ENCODE results near the gene SDF2L1. TPM values are rescaled to one million over a fixed set of nuclear protein-coding genes. Genes with fewer than 3 reads are reported as not detected.

The SDF2L1 gene
- polyA plus RNA-seq, 3 donors: 31.7 to 46.2 (median 44.7) TPM

DNA sequence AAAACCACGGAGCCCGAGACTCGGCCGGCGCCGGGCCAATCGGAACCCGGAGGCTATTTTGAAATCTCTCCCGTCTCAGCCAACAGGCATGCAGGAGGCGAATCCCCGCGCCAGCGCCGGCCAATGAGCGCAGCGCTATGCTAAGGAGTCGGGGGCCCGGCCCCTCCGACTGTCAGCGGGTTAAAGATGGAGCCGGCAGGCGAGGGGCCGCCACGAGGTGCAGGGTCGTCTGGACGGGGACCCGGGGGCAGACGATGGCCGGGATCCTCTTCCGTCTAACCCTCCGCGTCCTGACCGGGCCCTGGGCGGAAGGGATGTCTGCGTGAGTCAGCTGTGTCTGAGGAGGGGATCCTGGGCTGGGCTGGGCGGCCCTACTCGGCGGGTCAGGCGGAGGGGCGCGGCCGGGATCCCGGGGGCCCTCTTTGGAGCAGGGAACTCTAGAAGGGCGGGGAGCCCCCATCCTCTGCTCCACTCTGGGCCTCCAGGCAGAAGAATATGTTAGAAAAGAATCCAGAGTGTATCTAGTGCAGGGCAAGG, 10.0 kb downstream of the SDF2L1 start:
- H3K9ac ChIP-seq (ENCODE audit: insufficient read depth, low read length, poor library complexity, severe bottlenecking): peak overlapping the region; percentile 72
- peak overlapping the region; percentile 83 to 93 for H3K4me3 Mint-ChIP-seq

More for the DNA sequence above, 10.0 kb downstream of the SDF2L1 start:
- no peaks in the 10 kb centered on the region for H3K27me3 ChIP-seq (ENCODE audit: control insufficient read depth in 2 of 2, insufficient read depth in 2 of 2, low read length in 2 of 2)
- H3K4me2 ChIP-seq (replicated peaks; ENCODE audit: extremely low read depth, low read length, poor library complexity, severe bottlenecking): peak overlapping the region; percentile 87
- Mint-ChIP-seq H3K36me3 (peaks cover 7 to 16% of the 10 kb centered on the region in 2 donors), H3K27me3 (ENCODE audit: low read depth in 3 of 3) (peaks cover 6 to 8% (median 6%) of the 10 kb centered on the region in 3 donors), H3K4me1 (peaks cover 27% of the 10 kb centered on the region), H3K9me3 (peaks cover 0 to 5% (median 0%) of the 10 kb centered on the region in 7 donors), H3K27ac (peak overlapping the region in 5 of 7 donors; percentile 43 to 80 (median 57))
- no peaks in the 10 kb centered on the region for H3K79me2 ChIP-seq (ENCODE audit: insufficient read depth, low read length)
- peak overlapping the region; percentile 92 for H2AFZ ChIP-seq (ENCODE audit: insufficient read depth, low read depth, low read length, poor library complexity, severe bottlenecking)
- WGBS (ENCODE audit: insufficient coverage): 0% methylated on average over 39 of the region's 44 CpGs
- intact Hi-C loops (cut with micrococcal nuclease): loop anchor here in 1 of 2 donors (10.0 kb wide), 1 partner anchor 283 kb away; no protein-coding TSS in a partner anchor
- H4K20me1 ChIP-seq (ENCODE audit: insufficient read depth, low read length): peaks cover 3% of the 10 kb centered on the region
- peak overlapping the region in 1 of 2 donors; percentile 69 for H3K27ac ChIP-seq (ENCODE audit: low read depth in 1 of 2, low read length in 2 of 2)
- H3K4me1 ChIP-seq (ENCODE audit: control insufficient read depth in 1 of 2, insufficient read depth in 2 of 2, low read length in 2 of 2): peaks cover 23 to 35% of the 10 kb centered on the region in 2 donors
- peak overlapping the region; percentile 34 to 77 (median 60) for H3K4me3 ChIP-seq (replicated peaks in 1 of 3; ENCODE audit: low read depth in 2 of 3, low read length in 3 of 3)
- H3K9me3 ChIP-seq (replicated peaks in 1 of 2; ENCODE audit: control insufficient read depth in 1 of 2, insufficient read depth in 1 of 2, low read length in 2 of 2): no peaks in the 10 kb centered on the region
- peaks cover 2 to 5% of the 10 kb centered on the region in 2 donors for H3K36me3 ChIP-seq (replicated peaks in 1 of 2; ENCODE audit: control insufficient read depth in 1 of 2, insufficient read depth in 2 of 2, low read length in 2 of 2)
- peak; percentile 72 to 86 (median 76) for DNase-seq
- TF ChIP-seq, protein P1, sequence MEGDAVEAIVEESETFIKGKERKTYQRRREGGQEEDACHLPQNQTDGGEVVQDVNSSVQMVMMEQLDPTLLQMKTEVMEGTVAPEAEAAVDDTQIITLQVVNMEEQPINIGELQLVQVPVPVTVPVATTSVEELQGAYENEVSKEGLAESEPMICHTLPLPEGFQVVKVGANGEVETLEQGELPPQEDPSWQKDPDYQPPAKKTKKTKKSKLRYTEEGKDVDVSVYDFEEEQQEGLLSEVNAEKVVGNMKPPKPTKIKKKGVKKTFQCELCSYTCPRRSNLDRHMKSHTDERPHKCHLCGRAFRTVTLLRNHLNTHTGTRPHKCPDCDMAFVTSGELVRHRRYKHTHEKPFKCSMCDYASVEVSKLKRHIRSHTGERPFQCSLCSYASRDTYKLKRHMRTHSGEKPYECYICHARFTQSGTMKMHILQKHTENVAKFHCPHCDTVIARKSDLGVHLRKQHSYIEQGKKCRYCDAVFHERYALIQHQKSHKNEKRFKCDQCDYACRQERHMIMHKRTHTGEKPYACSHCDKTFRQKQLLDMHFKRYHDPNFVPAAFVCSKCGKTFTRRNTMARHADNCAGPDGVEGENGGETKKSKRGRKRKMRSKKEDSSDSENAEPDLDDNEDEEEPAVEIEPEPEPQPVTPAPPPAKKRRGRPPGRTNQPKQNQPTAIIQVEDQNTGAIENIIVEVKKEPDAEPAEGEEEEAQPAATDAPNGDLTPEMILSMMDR (IDR thresholded peaks at IDR 0.05): no peak

All from CD14-positive monocyte (primary cell).